Hippocampal formation (tissue), 2 donors: ENCODE results near the gene CHST14.

Experiments
- DNase-seq, 2 donors: peaks; one replicate each; lab custom pipeline; 2025; lab: John Stamatoyannopoulos, UW

The CHST14 gene

GRCh38 chr15:40461958-40462357 is 8.8 kb upstream of the CHST14 start:
- DNase-seq = no peak

- DNase-seq = no peak
Measured at GRCh38 chr15:40463279-40463678, 7.5 kb upstream of the CHST14 start.

- no peak for DNase-seq
Measured at GRCh38 chr15:40463886-40464545, 6.8 kb upstream of the CHST14 start.

GRCh38 chr15:40464595-40465185 is 6.1 kb upstream of the CHST14 start:
- no peak for DNase-seq

- DNase-seq = no peak
Measured at GRCh38 chr15:40465939-40466338, 4.8 kb upstream of the CHST14 start.

- no peak for DNase-seq
Measured at GRCh38 chr15:40466426-40467260, 4.1 kb upstream of the CHST14 start.

- no peak for DNase-seq
Measured at GRCh38 chr15:40467261-40467615, 3.5 kb upstream of the CHST14 start.

- DNase-seq = no peak
Measured at GRCh38 chr15:40468898-40469331, 1.9 kb upstream of the CHST14 start.

GRCh38 chr15:40469776-40470390 is 901 bp upstream of the CHST14 start:
- DNase-seq = no peak

GRCh38 chr15:40471105-40471807 is 472 bp downstream of the CHST14 start:
- no peak for DNase-seq

GRCh38 chr15:40471808-40472150 is 995 bp downstream of the CHST14 start:
- no peak for DNase-seq

- DNase-seq = no peak
Measured at GRCh38 chr15:40472171-40472727, 1.5 kb downstream of the CHST14 start.

GRCh38 chr15:40474581-40474980 is 3.8 kb downstream of the CHST14 start:
- DNase-seq = no peak

GRCh38 chr15:40477642-40478327 is 7.0 kb downstream of the CHST14 start:
- DNase-seq = no peak

GRCh38 chr15:40479024-40479423 is 8.2 kb downstream of the CHST14 start:
- DNase-seq = no peak

GRCh38 chr15:40481341-40482074 is 10.7 kb downstream of the CHST14 start:
- DNase-seq = no peak

- no peak for DNase-seq
Measured at GRCh38 chr15:40483919-40484318, 13.1 kb downstream of the CHST14 start.

- no peak for DNase-seq
Measured at GRCh38 chr15:40486066-40486770, 15.4 kb downstream of the CHST14 start.

GRCh38 chr15:40487816-40488682 is 17.3 kb downstream of the CHST14 start:
- no peak for DNase-seq
